Measurements from ENCODE around the gene MED7.

- TF ChIP-seq POLR2A (IDR thresholded peaks at IDR 0.05; ENCODE audit: low read depth, low read length) (no peak), RFX5 (IDR thresholded peaks at IDR 0.05; ENCODE audit: low read depth, low read length) (no peak), CTCF (conservative IDR thresholded peaks at IDR 0.05; ENCODE audit: low read depth, low read length) (no peak), USF2 (IDR thresholded peaks at IDR 0.05; ENCODE audit: low read depth, low read length) (no peak), BHLHE40 (IDR thresholded peaks at IDR 0.05; ENCODE audit: low read depth, low read length) (no peak), SMC3 (IDR thresholded peaks at IDR 0.05; ENCODE audit: low read depth, low read length) (no peak), CHD1 (IDR thresholded peaks at IDR 0.05; ENCODE audit: low read depth, low read length) (no peak), RCOR1 (IDR thresholded peaks at IDR 0.05; ENCODE audit: insufficient replicate concordance, low read length) (no peak), RAD21 (IDR thresholded peaks at IDR 0.05; ENCODE audit: low read length) (no peak), MXI1 (IDR thresholded peaks at IDR 0.05; ENCODE audit: borderline replicate concordance, low read depth, low read length) (no peak), NFE2L2 (IDR thresholded peaks at IDR 0.05; ENCODE audit: low read depth, low read length) (no peak), FOS (IDR thresholded peaks at IDR 0.05; ENCODE audit: low read depth, low read length) (no peak), MAZ (IDR thresholded peaks at IDR 0.05; ENCODE audit: borderline replicate concordance, low read depth, low read length) (no peak), MAFK (IDR thresholded peaks at IDR 0.05; ENCODE audit: low read depth, low read length) (no peak)
Measured at GRCh38 chr5:157175071-157175612, 32.5 kb upstream of the MED7 start.

Data from IMR-90 (cell line).